GM12801 (cell line): ENCODE measurements around the gene BRAF.

Experiments used
- CTCF ChIP-seq: IDR thresholded peaks from one replicate; pipeline ENCODE4 v1.5.1; 2011; ENCODE audit warnings: control low read depth; ENCODE audit not compliant: insufficient read length; ENCODE audit errors: extremely low read depth

Gene BRAF

DNA sequence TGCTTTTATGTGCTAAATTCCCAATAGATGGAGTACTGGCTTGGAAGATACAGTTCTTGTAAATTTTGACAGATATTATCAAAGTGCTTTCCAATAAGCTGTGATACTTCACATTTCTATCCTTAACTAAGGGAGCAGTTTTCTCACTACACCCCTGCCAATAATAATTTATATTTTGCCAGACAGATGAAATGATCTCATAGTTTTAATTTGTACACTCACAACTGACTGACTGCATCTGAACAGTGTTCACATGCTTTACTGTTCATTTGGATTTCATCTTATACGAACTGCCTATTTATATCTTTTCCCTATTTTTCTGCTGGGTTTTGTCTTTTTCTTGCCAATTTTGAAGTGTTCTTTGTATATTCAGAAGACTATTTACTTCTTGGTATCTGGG, 96.0 kb downstream of the BRAF start:
- TF ChIP-seq CTCF = no peak

DNA sequence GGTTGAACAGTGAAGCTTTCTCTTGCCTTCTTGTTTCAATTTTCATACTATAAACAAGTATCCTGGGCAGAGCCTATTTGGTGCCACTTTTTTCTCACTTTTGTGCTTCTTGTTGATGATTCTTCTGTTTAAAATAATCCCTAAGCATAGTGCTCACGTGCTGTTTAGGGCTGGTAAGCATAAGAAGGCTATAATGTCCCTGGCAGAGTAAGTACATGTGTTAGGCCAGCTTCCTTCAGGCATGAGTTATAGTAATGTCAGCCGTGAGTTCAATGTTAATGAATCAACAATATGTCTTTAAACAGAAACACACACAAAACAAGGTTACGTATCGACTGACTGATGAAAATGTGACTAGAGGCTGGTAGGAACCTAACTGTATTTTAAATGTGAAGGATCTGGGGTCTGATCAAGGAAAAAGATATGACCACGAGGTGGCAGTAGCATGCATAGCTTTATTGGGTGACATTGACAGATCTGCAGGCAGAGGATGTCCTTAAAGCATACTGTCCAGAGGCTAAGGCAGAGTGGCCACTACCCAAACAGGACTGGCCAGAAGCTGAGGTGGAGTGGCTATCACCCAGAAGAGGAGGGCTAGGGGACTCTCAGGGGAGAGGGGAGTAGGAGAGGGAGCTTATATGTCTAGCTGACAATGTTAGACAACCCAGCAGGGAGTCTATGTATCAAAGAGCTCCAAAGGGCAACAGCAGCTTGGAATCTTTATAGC, 113.7 kb downstream of the BRAF start:
- TF ChIP-seq CTCF = no peak

DNA sequence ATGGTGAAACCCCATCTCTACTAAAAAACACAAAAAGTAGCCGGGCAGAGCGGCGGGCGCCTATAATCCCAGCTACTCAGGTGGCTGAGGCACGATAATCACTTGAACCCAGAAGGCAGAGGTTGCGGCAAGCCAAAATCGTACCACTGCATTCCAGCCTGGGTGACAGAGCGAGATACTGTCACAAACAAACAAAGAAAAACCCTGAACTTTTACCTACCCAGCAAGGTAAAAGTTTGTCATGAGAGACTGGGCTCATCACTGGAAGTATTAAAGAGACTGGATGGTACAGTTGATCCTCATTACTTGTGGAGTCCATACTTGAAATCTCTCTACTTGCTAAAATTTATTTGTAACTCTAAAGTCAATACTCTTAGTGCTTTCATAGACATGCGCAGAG, 114.3 kb downstream of the BRAF start:
- no peak for TF ChIP-seq CTCF

DNA sequence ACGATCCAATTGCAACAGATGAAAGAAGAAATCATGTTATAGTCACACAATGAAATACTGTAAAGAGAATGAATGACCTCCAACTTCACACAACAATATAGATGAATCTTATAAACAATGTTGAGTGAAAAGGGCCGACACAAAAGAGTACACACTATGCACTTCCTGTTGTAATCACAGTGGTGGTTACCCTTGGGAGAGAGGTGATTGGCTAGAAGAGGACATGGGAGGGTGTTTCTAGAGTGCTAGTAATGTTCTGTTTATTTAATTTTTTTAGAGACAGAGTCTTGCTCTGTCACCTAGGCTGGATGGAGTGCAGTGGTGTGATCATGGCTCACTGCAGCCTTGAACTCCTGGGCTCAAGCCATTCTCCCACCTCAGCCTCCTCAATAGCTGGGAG, 145.8 kb downstream of the BRAF start:
- TF ChIP-seq CTCF = no peak

- TF ChIP-seq CTCF = no peak
Measured at GRCh38 chr7:140778568-140778967, 146.2 kb downstream of the BRAF start.

- TF ChIP-seq CTCF = no peak
Measured at GRCh38 chr7:140774371-140774770, 150.4 kb downstream of the BRAF start.

DNA sequence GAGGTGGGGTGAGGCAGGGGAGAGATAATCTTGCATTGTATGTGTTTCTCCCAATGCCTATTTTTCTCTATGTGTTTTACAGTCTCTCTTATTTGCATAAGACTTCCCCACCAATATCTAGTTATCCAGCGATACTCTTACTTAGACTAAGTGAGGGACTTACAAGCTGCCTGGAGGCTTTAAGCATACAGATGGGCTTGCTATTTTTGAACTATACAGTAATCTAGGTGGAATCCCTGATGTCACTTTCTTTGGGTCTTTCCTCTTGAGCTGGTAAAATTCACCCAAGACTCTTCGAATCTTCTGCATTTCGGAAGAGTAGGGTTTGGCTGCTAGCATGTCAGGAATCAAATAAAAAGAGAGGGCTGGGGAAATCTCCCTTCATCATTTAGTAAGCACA, 151.6 kb downstream of the BRAF start:
- no peak for TF ChIP-seq CTCF

GRCh38 chr7:140771826-140772225, 152.9 kb downstream of the BRAF start:
- no peak for TF ChIP-seq CTCF
